ENCODE results near the gene PAPSS2.

The PAPSS2 gene

DNA sequence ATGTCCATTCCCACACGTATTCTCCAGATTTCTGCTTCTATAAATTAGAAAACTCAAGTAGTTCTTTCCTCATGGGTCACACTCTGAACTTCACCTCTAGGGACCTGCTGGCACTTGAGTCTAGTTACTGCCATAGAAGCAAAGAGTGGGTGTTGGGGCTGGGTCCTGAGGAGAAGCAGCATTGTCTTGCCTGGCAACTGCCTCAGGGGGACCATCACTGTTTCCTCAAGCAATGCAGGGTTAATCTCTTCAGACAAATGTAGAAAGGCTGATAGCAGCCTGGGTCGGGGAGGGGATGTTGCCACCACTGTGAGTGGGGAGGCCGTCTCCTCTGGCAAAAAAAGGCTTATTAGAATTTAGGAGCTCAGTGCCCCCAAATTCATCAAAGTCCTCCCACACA lies 20.2 kb upstream of the PAPSS2 start:
- DNase-seq (ENCODE audit: low read depth in 1 of 2, low spot score in 1 of 2), result no peak
- TF ChIP-seq, protein P1, sequence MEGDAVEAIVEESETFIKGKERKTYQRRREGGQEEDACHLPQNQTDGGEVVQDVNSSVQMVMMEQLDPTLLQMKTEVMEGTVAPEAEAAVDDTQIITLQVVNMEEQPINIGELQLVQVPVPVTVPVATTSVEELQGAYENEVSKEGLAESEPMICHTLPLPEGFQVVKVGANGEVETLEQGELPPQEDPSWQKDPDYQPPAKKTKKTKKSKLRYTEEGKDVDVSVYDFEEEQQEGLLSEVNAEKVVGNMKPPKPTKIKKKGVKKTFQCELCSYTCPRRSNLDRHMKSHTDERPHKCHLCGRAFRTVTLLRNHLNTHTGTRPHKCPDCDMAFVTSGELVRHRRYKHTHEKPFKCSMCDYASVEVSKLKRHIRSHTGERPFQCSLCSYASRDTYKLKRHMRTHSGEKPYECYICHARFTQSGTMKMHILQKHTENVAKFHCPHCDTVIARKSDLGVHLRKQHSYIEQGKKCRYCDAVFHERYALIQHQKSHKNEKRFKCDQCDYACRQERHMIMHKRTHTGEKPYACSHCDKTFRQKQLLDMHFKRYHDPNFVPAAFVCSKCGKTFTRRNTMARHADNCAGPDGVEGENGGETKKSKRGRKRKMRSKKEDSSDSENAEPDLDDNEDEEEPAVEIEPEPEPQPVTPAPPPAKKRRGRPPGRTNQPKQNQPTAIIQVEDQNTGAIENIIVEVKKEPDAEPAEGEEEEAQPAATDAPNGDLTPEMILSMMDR (IDR thresholded peaks at IDR 0.05; ENCODE audit: insufficient read depth, low read length), result no peak
- TF ChIP-seq, protein P2, sequence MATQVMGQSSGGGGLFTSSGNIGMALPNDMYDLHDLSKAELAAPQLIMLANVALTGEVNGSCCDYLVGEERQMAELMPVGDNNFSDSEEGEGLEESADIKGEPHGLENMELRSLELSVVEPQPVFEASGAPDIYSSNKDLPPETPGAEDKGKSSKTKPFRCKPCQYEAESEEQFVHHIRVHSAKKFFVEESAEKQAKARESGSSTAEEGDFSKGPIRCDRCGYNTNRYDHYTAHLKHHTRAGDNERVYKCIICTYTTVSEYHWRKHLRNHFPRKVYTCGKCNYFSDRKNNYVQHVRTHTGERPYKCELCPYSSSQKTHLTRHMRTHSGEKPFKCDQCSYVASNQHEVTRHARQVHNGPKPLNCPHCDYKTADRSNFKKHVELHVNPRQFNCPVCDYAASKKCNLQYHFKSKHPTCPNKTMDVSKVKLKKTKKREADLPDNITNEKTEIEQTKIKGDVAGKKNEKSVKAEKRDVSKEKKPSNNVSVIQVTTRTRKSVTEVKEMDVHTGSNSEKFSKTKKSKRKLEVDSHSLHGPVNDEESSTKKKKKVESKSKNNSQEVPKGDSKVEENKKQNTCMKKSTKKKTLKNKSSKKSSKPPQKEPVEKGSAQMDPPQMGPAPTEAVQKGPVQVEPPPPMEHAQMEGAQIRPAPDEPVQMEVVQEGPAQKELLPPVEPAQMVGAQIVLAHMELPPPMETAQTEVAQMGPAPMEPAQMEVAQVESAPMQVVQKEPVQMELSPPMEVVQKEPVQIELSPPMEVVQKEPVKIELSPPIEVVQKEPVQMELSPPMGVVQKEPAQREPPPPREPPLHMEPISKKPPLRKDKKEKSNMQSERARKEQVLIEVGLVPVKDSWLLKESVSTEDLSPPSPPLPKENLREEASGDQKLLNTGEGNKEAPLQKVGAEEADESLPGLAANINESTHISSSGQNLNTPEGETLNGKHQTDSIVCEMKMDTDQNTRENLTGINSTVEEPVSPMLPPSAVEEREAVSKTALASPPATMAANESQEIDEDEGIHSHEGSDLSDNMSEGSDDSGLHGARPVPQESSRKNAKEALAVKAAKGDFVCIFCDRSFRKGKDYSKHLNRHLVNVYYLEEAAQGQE (IDR thresholded peaks at IDR 0.05; ENCODE audit: insufficient replicate concordance, low read depth), result no peak
- TF ChIP-seq SPI1 (IDR thresholded peaks at IDR 0.05; ENCODE audit: borderline replicate concordance, low read depth) (no peak), POLR2AphosphoS5 (IDR thresholded peaks at IDR 0.05; ENCODE audit: low read depth) (no peak), GABPA (IDR thresholded peaks at IDR 0.05; ENCODE audit: low read depth) (no peak)
- H3K27ac ChIP-seq (replicated peaks), result no peak overlapping the region
- no peak overlapping the region for H3K4me3 ChIP-seq (replicated peaks; ENCODE audit: insufficient read depth, low read length)
- no peaks in the 10 kb centered on the region for H3K27me3 ChIP-seq (ENCODE audit: insufficient read depth, poor library complexity, severe bottlenecking)

DNA sequence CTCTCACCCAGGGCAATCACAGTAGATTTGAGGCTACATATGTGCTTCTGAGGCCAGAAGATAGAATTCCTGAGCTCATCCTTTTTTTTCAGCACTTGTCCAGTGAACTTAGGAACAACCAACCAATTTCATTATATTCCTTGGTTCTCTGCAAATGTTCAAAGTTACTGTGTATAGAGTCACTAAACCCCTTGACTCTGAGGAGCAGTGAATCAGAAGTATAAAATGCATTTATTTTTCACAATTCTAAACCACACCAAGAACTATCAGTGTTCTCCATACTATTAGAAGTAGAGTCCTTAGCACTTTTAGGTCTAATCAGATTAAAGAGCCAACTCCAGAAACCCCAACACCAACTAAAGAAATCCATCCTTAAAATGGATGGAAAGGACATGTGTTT lies 19.6 kb upstream of the PAPSS2 start:
- Histone ChIP-seq H3K27ac (replicated peaks) (no peak overlapping the region), H3K4me3 (replicated peaks; ENCODE audit: insufficient read depth, low read length) (no peak overlapping the region), H3K27me3 (ENCODE audit: insufficient read depth, poor library complexity, severe bottlenecking) (no peaks in the 10 kb centered on the region)
- TF ChIP-seq SPI1 (IDR thresholded peaks at IDR 0.05; ENCODE audit: borderline replicate concordance, low read depth) (no peak), POLR2AphosphoS5 (IDR thresholded peaks at IDR 0.05; ENCODE audit: low read depth) (no peak), GABPA (IDR thresholded peaks at IDR 0.05; ENCODE audit: low read depth) (no peak)
- TF ChIP-seq, protein P1 (IDR thresholded peaks at IDR 0.05; ENCODE audit: insufficient read depth, low read length), result no peak
- TF ChIP-seq, protein P2 (IDR thresholded peaks at IDR 0.05; ENCODE audit: insufficient replicate concordance, low read depth), result no peak
- DNase-seq (ENCODE audit: low read depth in 1 of 2, low spot score in 1 of 2), result no peak

DNA sequence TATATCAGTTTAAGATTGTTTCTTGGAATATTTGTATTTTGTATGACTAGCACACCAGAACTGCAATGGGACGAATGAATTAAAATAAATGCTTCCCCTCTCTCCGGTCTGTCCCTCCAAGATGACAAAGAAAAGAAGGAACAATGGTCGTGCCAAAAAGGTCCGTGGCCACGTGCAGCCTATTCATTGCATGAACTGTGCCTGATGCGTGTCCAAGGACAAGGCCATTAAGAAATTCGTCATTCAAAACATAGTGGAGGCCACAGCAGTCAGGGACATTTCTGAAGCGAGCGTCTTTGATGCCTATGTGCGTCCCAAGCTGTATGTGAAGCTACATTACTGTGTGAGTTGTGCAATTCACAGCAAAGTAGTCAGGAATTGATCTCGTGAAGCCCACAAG lies 17.2 kb upstream of the PAPSS2 start:
- H3K27ac ChIP-seq (replicated peaks), result no peak overlapping the region
- DNase-seq (ENCODE audit: low read depth in 1 of 2, low spot score in 1 of 2), result no peak
- H3K27me3 ChIP-seq (ENCODE audit: insufficient read depth, poor library complexity, severe bottlenecking), result no peaks in the 10 kb centered on the region
- no peak for TF ChIP-seq SPI1 (IDR thresholded peaks at IDR 0.05; ENCODE audit: borderline replicate concordance, low read depth)
- no peak overlapping the region for H3K4me3 ChIP-seq (replicated peaks; ENCODE audit: insufficient read depth, low read length)

DNA sequence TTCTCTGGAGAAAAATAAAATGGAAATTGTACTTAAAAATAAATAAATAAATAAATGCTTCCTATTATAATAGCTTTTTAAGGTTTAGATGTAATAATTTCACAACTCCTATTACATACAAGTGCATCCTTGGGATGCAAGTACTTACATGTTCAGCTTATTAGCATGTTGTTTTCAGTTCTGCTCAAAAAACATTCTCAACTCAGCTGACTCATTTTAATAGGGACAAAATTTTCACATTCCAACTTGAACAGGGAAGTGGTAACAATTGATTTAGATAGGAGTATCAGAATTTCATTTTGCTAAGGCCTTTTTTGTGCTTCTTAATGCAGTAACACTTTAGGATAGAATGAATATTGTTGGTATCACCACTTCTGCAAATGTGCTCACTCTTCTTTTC lies 16.7 kb upstream of the PAPSS2 start:
- Histone ChIP-seq H3K27ac (replicated peaks) (no peak overlapping the region), H3K27me3 (ENCODE audit: insufficient read depth, poor library complexity, severe bottlenecking) (no peaks in the 10 kb centered on the region), H3K4me3 (replicated peaks; ENCODE audit: insufficient read depth, low read length) (no peak overlapping the region)
- no peak for TF ChIP-seq POLR2AphosphoS5 (IDR thresholded peaks at IDR 0.05; ENCODE audit: low read depth)
- no peak for TF ChIP-seq SPI1 (IDR thresholded peaks at IDR 0.05; ENCODE audit: borderline replicate concordance, low read depth)
- TF ChIP-seq GABPA (IDR thresholded peaks at IDR 0.05; ENCODE audit: low read depth), result no peak
- TF ChIP-seq, protein P1 (IDR thresholded peaks at IDR 0.05; ENCODE audit: insufficient read depth, low read length), result no peak
- TF ChIP-seq, protein P2 (IDR thresholded peaks at IDR 0.05; ENCODE audit: insufficient replicate concordance, low read depth), result no peak
- DNase-seq (ENCODE audit: low read depth in 1 of 2, low spot score in 1 of 2), result no peak

Data from HL-60 (cell line).